Central memory CD4-positive, alpha-beta T cell (primary cell): ENCODE data around the gene TEX22.

Source experiments
- DNase-seq: peaks from one replicate; pipeline ENCODE4 v3.0.0; 2022

The TEX22 gene

GRCh38 chr14:105367116-105368031 lies 31.0 kb upstream of the TEX22 start:
- no peak for DNase-seq

- no peak for DNase-seq
Measured at GRCh38 chr14:105368032-105368417, 30.3 kb upstream of the TEX22 start.

- no peak for DNase-seq
Measured at GRCh38 chr14:105368426-105368825, 29.9 kb upstream of the TEX22 start.

DNA sequence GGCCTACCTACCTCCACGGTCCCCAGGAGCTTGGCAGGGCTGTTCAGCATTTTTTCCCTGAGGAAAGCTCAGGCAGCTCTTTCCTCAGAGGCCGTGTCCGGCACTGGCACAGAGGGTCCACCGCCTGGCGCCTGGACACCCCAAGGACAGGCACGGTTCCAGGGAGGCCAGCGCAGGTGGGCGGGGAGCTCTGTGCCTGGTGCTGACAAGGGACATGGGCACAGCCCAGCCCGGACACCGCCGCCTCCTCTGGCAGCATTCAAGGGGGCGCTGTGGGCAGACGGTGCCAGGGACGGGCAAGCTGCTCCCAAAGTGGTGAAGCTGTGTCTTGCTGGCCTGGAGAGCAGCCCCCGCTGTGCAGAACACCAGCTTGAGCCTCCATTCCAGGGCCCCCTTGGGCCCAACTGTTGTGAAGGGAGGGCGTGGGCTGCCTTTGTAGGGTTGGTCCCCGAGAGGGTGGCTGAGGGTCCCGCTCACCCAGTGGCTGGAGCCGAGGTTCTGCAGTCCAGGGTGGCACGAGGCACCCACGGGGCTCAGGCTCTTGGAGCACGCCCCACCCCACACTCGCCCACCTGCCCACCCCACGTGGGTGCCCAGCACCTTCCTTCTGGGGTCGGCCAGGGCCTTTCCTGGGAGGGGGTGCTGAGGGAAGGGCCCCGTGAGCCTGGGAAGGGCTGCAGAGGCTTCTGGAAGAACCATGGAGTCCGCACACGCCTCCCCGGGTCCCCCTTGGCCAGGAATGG lies 29.3 kb upstream of the TEX22 start:
- no peak for DNase-seq

DNA sequence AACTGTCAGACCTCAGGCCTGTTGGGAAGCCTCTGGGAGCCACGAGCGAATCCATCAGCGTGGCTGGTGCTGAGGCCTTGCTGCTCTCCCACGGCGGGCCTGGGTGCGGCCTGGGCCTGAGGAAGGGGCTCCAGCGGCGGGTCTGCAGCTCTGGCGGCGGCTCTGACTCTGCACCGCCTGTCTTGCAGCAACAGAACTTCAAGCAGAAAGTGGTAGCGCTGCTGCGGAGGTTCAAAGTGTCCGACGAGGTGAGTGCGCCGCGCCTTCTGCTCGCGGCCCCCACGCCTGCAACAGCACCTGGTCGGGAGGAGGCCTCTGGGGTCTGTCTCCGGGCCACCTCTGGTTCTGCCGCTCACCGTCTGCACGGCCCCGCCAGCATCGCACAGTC lies 28.7 kb upstream of the TEX22 start:
- DNase-seq = no peak

- no peak for DNase-seq
Measured at GRCh38 chr14:105374389-105374788, 23.9 kb upstream of the TEX22 start.

DNA sequence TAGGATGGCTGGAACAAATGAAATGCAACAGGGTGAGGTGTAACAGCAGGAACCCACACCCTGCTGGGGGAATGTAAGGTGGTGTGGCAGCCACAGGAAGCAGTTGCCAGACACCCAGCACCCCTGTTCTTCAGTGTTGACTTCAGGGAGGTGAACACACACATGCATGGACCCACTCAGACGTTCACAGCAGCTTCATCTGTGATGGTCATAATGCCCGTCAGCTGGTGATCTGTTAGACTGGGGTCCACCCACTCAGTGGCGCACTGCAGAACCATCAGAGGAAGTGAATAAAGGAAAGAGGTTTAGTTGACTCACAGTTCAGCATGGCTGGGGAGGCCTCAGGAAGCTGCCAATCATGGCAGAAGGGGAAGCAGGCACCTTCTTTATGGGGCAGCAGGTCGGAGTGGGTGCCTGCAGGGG lies 22.7 kb upstream of the TEX22 start:
- no peak for DNase-seq

DNA sequence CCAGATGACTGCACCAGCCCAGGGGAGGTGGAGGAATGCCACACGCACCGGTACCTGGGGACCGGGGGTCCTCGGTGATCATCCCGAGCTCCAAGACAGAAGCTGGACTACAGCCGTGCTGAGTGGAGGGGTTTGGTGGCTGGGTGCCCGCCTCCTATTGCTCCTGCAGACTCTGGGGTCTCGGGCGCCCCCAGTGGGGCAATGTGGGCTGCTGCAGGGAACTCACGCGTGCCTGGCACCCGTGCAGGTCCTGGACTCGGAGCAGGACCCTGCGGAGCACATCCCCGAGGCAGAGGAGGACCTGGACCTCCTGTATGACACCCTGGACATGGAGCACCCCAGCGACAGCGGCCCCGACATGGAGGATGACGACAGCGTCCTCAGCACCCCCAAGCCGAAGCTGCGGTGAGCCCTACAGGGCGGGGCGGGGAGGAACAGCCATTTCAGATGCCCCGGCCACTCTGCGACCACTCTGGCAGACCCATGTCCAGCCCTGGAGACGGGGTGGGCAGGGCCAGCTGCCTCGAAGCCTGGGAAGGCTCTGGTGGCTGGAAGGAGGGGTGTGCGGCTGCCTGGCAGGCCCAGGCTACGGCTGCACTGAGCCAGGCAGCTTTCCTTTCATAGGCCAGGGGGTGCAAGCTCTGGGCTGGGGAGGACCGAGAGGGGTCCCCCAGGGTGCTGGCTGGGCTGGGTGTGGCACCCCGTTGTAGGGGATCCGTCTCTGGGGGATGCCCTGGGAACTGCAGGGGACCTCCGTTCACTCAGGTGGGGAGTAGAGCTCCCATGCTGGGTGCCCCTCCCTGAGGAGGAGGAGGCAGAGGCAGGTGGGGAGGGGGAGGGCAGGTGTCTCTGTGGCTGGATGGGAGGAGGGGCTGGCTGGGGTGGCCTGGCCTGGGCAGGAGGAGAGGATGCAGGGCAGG lies 21.6 kb upstream of the TEX22 start:
- no peak for DNase-seq

- DNase-seq = no peak
Measured at GRCh38 chr14:105377555-105378182, 20.7 kb upstream of the TEX22 start.

DNA sequence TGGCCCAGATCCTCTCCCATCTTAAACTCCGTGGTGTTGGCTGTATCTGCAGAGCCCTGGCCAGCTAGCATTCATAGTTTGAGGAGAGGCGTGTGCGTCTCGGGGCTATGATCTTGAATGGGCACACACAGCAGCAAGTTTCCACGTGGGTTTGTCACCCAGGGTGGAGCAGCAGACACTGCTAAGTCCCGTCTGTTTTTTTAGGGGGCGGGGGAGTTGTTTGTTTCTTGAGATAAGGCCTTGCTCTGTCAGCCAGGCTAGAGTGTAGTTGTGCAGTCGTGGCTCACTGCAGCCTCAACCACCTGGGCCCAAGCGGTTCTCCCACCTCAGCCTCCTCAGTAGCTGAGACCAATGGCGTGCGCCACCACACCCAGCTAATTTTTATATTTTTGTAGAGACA lies 20.1 kb upstream of the TEX22 start:
- no peak for DNase-seq

GRCh38 chr14:105378873-105379685 lies 19.3 kb upstream of the TEX22 start:
- no peak for DNase-seq

DNA sequence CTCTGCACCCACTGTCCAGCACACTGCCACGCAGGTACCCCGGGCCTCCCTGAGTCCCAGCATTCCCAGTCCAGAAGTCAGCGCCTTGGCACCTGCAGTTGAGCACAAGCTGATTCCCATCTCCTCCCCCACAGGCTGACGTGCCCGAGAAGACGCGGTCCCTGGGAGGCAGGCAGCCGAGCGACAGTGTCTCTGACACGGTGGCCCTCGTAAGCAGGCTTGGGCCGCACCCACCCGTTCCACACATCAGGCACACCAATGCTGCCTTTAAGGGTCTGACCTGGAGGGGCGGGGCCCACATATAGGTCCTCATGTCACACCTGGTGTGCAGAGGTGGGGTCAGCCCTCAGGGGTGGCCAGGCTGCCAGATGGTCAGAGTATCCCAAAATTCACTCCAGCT lies 18.4 kb upstream of the TEX22 start:
- DNase-seq = no peak

DNA sequence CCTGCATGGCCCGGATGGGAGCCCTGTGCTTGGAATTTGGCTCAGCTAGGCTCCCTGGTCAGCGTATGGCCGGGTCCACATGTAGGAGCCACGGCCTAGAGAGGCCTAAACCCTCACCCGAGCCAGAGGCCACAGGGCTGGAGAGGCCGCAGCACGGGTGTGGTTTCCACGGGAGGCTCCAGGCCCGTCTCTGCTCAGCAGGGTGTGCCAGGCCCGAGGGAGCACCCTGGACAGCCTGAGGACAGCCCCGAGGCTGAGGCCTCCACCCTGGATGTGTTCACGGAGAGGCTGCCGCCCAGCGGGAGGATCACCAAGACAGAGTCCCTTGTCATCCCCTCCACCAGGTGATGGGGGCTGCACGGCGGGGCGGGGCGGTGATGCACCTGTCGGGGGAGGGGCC lies 17.6 kb upstream of the TEX22 start:
- DNase-seq = no peak

- no peak for DNase-seq
Measured at GRCh38 chr14:105381446-105382342, 16.6 kb upstream of the TEX22 start.

DNA sequence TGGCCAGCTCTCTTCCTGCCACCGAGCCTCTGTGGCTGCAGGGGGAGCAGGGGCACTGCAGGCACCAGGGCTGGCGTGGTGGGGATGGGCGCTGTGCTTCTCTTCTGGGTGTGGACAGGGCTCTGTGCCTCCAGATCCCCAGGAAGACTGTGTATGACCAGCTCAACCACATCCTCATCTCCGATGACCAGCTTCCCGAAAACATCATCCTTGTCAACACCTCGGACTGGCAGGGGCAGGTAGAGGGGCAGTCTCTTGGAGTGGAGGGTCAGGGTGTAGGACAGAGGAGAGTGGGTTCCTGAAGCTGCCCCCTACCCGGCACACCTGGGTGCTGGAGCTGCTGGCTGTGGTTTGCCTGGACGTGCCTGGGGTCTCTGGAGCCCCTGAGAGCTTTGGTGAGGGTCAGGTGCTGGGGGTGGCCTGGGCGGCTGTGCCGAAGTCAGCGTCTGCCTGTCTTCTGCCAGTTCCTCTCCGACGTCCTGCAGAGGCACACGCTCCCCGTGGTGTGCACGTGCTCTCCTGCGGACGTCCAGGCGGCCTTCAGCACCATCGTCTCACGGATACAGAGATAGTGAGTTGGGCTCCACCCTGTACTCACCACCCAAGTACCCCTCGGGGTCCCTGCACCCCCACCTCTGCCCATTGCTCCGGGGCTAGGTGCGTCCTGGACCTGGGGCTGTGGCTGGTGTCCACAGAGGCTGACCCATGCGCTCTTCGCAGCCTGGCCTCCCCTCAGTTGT lies 15.8 kb upstream of the TEX22 start:
- DNase-seq = no peak

- no peak for DNase-seq
Measured at GRCh38 chr14:105383083-105383730, 15.1 kb upstream of the TEX22 start.

GRCh38 chr14:105384041-105384557 lies 14.2 kb upstream of the TEX22 start:
- DNase-seq = no peak

DNA sequence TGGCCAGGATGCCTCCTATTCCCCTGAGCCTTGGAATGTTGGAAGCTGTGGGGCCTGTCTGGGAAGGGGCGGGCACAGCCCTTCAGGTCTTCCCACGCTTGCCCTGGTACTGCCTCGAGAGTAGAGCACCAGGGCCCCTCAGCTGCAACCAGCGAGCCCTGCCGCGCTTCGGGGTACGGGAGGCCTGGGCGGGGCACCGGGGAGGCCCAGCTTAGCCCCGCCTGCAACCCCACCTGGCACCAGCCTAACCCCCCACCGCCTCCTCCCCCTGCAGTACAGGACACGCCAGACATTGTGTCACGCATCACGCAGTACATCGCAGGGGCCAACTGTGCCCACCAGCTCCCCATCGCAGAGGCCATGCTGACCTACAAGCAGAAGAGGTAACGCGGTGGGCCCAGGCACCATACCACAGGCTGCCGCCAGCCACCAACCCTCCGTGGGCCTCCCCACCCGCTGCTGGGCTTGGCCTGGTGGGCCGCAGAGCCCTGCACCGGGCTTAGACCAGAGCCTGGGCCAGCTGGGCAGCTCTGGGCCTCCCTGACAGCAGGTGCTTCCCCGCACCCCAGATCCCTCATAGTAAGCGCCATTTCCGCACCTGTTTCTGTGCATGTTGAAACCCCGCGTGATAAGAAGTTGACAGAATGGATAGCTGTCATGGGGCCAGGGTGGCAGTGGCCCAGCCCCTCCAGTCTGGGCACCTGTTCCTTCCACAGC lies 13.6 kb upstream of the TEX22 start:
- no peak for DNase-seq

DNA sequence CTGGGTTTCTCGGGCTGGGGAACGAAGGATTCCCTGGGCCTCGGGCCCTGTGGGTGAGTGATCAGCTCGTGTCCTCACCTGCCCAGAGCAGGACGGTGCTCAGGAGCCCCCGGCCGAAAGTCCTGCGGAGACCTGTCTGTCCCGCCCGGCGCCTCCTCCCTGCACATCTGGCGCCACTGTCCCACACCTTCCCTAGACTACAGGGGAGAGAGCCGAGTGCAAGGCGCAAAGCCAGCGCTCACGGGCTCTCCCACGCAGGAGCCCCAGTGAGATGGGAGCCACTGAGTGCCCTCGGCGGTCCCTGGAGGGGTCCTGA lies 13.1 kb upstream of the TEX22 start:
- no peak for DNase-seq
